NCI-H460 (cell line): ENCODE results near the gene MKNK2. TPM values are rescaled to one million over a fixed set of nuclear protein-coding genes. Genes with fewer than 3 reads are reported as not detected.
A peak's percentile ranks its signal among the peaks of the same experiment; 100 is the strongest.
"Not testable (repeated sequence)": the region's sequence is repeated elsewhere in the genome, so short reads cannot be mapped to it uniquely, and the experiment has no call there.

ENCODE experiments used
- DNase-seq: peaks from one replicate; pipeline ENCODE4 v3.0.0-alpha.2; 2016; ENCODE audit warnings: low read depth; ENCODE audit errors: extremely low read depth
- polyA plus RNA-seq: library from polyadenylated mRNA; depleted of rRNA; stranded (reverse); fragments of >200 nt; gene quantifications from 2 replicates; pipeline ENCODE4 v1.2.3, GENCODE V29; 2014; cell fraction: nucleus; rRNA removed
- total RNA-seq: library from RNA; depleted of rRNA; stranded (reverse); fragments of >200 nt; shearing (Covaris generic); gene quantifications from 2 replicates; pipeline ENCODE4 v1.2.3, GENCODE V29; 2014; rRNA removed

The MKNK2 gene
- total RNA-seq = 87.0 and 90.9 TPM in 2 replicates
- 79.8 and 124 TPM in 2 replicates for polyA plus RNA-seq

DNA sequence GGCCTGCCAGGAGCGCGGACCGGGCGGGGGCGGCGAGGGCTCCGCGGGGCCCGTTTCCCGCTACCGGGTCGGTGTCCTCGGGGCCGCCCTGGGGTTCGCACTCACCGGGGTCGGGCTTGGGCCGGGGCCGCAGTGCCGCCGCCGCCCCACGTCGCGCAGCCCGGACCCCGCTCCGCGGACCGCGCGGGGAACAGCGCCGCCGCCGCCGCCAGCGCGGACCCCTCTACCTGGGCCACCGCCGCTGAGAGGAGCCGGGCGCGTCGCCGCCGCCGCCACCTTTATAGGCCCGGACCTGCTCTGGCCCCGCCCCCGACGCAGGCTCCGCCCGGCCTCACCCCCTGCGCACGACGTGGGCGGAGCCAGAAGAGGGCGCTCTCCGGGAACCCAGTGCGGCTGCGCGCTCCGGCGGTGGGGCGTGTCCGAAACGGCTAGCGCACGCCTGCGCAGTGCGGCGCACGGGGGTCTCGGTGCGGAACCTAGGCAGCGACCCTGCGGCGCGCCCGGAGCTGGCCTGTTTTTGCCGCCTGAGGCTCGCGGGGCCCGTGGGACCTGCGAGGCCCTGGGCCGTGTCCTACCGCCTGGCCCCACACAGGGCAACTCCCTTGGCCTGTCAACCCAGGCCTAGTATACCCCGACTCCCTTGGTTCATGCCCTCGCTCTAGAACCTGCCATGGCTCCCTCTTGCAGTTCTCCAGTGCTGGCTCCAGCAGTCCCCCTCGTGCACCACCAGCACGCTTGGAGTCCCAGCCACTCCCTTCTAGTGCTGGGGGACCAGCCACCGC, at the start of gene MKNK2:
TSS of gene MKNK2 (minus strand) at position 254 of the 782 bp plus-strand sequence. CDS start 393 bp downstream, outside the sequence.
- DNase-seq = peak; percentile 79

DNA sequence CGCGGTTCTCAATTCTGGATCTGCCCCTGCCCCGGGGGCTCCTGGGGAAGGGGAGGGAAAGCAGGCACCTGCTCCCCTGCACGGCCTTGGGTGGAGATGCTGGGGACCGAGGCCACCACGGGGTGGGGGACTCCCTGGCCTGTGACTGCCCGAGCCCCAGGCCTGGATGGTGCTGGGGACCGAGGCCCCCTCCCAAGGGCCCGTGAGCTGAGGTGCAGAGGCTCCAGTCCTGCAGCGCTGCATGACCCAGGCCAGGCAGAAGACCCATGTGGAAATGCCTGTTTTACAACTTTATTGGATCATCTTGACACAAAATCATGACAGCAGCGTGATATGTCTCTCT, 49.6 kb upstream of the MKNK2 start:
- no peak for DNase-seq

DNA sequence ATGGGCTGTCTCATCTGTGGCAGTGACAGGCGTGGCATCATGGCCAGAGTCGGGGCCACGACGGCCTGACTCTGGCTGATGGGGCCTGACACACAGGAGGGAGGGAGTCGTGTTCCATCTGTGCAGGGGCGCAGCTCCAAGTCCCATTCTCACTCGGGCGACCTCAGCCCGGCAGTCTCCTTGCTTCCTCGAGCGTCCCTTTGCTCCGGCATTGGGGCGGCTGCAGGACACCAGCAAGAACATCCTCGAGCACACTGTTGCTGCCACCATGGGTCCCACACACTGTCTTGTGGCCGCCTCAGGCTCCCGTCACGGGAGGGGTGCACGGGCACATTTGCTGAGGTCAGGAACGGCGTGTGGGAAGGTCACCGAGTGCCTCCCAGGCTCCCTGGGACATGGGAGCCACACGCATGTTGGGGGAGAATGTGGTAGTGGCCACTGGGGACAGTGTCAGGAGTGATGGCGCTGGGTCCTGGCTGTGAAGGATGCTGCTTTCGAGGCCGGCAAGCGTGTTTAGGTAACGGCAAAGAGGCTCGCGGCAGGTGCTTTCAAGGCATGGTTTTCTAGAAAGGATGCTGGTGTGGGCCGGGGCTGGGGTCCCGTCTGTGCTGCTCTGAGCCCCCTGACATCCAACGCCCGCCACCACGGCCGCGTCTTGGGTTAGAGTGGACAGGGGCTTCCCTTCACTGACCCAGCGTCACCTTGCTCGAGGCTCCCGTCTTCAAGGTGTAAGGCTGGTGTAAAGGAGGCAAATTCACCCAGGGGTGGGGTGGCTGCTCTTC, 49.1 kb upstream of the MKNK2 start:
- DNase-seq = no peak

GRCh38 chr19:2099054-2099501, 48.0 kb upstream of the MKNK2 start:
- no peak for DNase-seq

- DNase-seq = no peak
These were observed 46.9 kb upstream of the MKNK2 start for GRCh38 chr19:2097886-2098327.

DNA sequence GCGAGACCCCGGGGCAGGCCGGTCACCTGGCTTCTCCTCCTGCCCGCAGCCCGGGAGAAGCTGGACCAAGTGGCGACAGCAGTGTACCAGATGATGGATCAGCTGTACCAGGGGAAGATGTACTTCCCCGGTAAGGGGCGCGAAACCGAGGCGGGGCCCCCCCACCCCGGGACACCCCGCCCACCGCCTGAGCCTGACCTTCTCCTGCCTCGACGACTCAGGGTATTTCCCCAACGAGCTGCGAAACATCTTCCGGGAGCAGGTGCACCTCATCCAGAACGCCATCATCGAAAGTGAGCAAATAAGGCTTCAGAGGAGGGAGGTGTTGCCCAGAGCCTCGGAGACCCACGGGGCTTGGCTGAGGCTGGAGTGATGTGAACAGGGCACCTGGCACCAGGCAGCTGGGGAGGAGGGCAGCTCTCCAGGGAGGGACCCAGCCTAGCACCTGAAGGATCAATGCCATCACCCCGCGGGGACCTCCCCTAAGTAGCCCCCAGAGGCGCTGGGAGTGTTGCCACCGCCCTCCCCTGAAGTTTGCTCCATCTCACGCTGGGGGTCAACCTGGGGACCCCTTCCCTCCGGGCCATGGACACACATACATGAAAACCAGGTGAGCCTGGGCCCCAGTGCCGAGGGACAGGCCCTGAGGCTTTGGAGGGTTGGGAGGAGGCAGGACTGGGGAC, 46.3 kb upstream of the MKNK2 start:
- DNase-seq = no peak

- DNase-seq = peak; percentile 93
These were observed 45.6 kb upstream of the MKNK2 start, which contains the start of gene IZUMO4 for GRCh38 chr19:2096480-2097202. Gene IZUMO4, plus strand, starts transcription at chr19:2096915. Its CDS starts 31 bp downstream, at chr19:2096946.

- peak; percentile 76 for DNase-seq
These were observed 45.0 kb upstream of the MKNK2 start, which contains the start of gene MOB3A for GRCh38 chr19:2096034-2096479. Gene MOB3A, minus strand, starts transcription at chr19:2096326. Its CDS starts 17,766 bp downstream, at chr19:2078560.

GRCh38 chr19:2091926-2092525, 41.0 kb upstream of the MKNK2 start:
- not testable (repeated sequence) for DNase-seq

GRCh38 chr19:2089727-2090053, 38.6 kb upstream of the MKNK2 start:
- DNase-seq = no peak

DNA sequence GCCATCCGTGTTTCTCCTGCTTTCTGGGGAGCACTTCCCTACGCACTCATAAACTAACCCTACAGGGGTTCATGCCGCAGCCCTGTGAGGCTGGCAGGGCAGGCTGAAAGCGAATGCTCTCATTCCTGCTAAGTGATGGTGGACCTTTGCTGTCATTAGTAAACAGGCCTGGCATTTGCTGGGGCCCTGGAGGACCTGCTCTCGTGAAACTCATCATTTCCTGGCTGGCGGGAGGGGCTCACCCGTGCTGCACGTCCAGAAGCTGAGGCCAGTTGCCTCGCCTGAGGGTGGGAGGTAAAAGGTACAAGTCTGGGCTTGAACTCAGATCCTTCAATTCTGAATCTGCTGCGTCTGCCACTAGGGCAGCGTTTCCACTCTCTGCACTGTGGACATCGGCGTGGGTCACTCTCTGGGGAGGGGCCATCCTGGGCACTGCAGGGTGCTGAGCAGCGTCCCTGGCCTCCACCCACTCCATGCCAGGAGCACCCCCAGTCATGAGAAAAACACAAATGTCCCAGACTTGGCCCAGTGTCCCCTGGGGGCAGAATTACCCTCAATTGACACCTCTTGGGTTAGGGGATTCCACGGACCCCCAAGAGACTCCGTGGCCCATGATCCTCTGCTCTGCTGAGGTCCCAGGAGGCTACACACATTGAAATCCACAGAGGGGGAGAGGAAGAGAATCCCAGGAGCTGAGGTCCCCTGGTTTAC, 38.1 kb upstream of the MKNK2 start:
- DNase-seq = no peak

- no peak for DNase-seq
These were observed 36.6 kb upstream of the MKNK2 start for GRCh38 chr19:2087621-2088100.

DNA sequence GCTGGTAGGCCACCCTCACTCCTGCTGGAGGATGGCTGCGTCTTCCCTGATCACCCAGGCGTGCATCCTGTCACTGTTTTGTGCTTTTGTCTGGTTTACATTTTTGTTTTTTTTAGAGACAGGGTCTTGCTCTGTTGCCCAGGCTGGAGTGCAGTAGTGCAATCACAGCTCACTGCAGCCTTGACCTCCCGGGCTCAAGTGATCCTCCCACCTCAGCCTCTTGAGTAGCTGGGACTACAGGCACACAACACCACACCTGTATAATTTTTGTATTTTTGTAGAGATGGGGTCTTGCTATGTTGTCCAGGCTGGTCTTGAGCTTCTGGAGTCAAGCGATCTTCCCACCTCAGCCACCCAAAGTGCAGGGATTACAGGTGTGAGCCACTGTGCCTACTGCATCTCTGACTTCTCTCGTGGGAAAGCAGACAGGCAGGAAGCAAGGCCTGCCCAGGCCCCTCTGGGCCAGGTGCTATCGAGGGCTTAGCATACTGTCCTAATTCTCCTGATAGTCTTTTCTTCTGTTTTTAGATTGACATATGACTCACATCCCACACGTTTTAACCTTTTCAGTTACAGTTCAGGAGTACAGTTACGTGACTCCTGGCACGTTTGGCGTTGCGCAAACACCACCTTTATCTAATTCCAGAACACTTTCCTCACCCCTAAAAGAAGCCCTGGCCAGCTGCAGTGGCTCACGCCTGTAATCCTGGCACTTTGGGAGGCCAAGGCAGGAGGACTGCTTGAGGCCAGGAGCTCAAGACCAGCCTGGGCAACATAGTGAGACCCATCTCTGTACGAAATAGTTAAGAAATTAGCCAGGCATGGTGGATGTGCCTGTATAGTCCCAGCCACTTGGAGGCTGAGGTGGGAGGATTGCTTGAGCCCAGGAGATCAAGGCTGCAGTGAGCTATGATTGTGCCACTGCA, 35.9 kb upstream of the MKNK2 start:
- DNase-seq = not testable (repeated sequence)

GRCh38 chr19:2084993-2085720, 34.1 kb upstream of the MKNK2 start:
- no peak for DNase-seq

GRCh38 chr19:2083174-2083854, 32.3 kb upstream of the MKNK2 start:
- no peak for DNase-seq
